Type B pancreatic cell (in vitro differentiated cells): ENCODE data around the gene RHOH. TPM values are rescaled to one million over a fixed set of nuclear protein-coding genes. Genes with fewer than 3 reads are reported as not detected.
"Not testable (repeated sequence)": the region's sequence is repeated elsewhere in the genome, so short reads cannot be mapped to it uniquely, and the experiment has no call there.

Experiments used
- DNase-seq: peaks from one replicate; pipeline ENCODE4 v3.0.0; 2021; ENCODE audit warnings: mixed read lengths; ENCODE audit not compliant: unreplicated experiment; ENCODE audit errors: extremely low spot score
- H3K27ac Mint-ChIP-seq: 2 replicates; pipeline ENCODE4 v1.8.0; 2021; ENCODE audit warnings: mild to moderate bottlenecking, mixed read lengths
- H3K27me3 Mint-ChIP-seq: 2 replicates; pipeline ENCODE4 v1.8.0; 2021; ENCODE audit warnings: mixed read lengths
- H3K36me3 Mint-ChIP-seq: 2 replicates; pipeline ENCODE4 v1.8.0; 2021; ENCODE audit warnings: mixed read lengths
- H3K4me1 Mint-ChIP-seq: one replicate; pipeline ENCODE4 v1.8.0; 2021; ENCODE audit warnings: mixed read lengths; ENCODE audit not compliant: unreplicated experiment
- H3K4me3 Mint-ChIP-seq: 2 replicates; pipeline ENCODE4 v1.8.0; 2021; ENCODE audit warnings: mild to moderate bottlenecking, mixed read lengths
- H3K9me3 Mint-ChIP-seq: 2 replicates; pipeline ENCODE4 v1.8.0; 2021; ENCODE audit warnings: mixed read lengths
- total RNA-seq: library from RNA; stranded (reverse); gene quantifications from 2 replicates; pipeline ENCODE4 v1.2.1, GENCODE V29; 2021; ENCODE audit warnings: low replicate concordance
- TF ChIP-seq, protein P1 (sequence below): fragments of 200-600 bp; sonication (generic); conservative IDR thresholded peaks from 2 replicates; pipeline ENCODE4 v1.5.0; 2021; ENCODE audit warnings: antibody characterized with exemption, mild to moderate bottlenecking

Gene RHOH
- total RNA-seq, 1 donor from 2014 or later, result 5.4 TPM

GRCh38 chr4:40281913-40282312 lies 85.1 kb downstream of the RHOH start:
- Mint-ChIP-seq H3K4me1 (peaks cover 19% of the 10 kb centered on the region), H3K36me3 (no peaks in the 10 kb centered on the region), H3K27ac (no peak overlapping the region), H3K9me3 (peaks cover 20% of the 10 kb centered on the region), H3K4me3 (no peak overlapping the region), H3K27me3 (no peaks in the 10 kb centered on the region)
- TF ChIP-seq, protein P1, sequence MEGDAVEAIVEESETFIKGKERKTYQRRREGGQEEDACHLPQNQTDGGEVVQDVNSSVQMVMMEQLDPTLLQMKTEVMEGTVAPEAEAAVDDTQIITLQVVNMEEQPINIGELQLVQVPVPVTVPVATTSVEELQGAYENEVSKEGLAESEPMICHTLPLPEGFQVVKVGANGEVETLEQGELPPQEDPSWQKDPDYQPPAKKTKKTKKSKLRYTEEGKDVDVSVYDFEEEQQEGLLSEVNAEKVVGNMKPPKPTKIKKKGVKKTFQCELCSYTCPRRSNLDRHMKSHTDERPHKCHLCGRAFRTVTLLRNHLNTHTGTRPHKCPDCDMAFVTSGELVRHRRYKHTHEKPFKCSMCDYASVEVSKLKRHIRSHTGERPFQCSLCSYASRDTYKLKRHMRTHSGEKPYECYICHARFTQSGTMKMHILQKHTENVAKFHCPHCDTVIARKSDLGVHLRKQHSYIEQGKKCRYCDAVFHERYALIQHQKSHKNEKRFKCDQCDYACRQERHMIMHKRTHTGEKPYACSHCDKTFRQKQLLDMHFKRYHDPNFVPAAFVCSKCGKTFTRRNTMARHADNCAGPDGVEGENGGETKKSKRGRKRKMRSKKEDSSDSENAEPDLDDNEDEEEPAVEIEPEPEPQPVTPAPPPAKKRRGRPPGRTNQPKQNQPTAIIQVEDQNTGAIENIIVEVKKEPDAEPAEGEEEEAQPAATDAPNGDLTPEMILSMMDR, result no peak
- DNase-seq, result no peak

DNA sequence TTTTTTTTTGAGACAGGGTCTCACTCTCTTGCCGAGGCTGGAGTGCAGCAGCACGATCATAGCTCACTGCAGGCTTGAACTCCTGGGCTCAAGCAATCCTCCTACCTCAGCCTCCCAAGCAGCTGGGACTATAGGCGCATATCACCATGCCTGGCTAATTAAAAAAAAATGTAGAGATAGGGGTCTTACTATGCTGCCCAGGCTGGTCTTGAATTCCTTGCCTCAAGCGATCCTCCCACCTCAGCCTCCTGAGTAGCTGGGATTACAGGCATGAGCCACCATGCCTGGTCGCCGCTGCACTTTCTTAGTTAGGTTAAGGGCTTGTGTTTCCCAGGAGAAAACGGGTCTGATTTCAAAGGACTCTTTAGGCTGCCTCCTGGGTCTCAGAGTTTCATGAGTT lies 86.0 kb downstream of the RHOH start:
- H3K9me3 Mint-ChIP-seq, result peaks cover 20% of the 10 kb centered on the region

GRCh38 chr4:40283413-40283812 lies 86.6 kb downstream of the RHOH start:
- H3K4me1 Mint-ChIP-seq, result peaks cover 19% of the 10 kb centered on the region
- peak overlapping the region; percentile 98 for H3K27ac Mint-ChIP-seq
- H3K27me3 Mint-ChIP-seq, result no peaks in the 10 kb centered on the region
- peak overlapping the region; percentile 47 for H3K4me3 Mint-ChIP-seq
- DNase-seq, result no peak
- H3K9me3 Mint-ChIP-seq, result peaks cover 20% of the 10 kb centered on the region
- TF ChIP-seq, protein P1, result no peak
- H3K36me3 Mint-ChIP-seq, result no peaks in the 10 kb centered on the region

More for the DNA sequence above, 86.0 kb downstream of the RHOH start:
- peaks cover 19% of the 10 kb centered on the region for H3K4me1 Mint-ChIP-seq
- not testable (repeated sequence) for H3K4me3 Mint-ChIP-seq, H3K27me3 Mint-ChIP-seq, DNase-seq, H3K36me3 Mint-ChIP-seq
- peak overlapping the region; percentile 98 for H3K27ac Mint-ChIP-seq

- H3K4me3 Mint-ChIP-seq, result peak overlapping the region; percentile 47
- no peaks in the 10 kb centered on the region for H3K36me3 Mint-ChIP-seq
- TF ChIP-seq, protein P1, result no peak
- peaks cover 20% of the 10 kb centered on the region for H3K9me3 Mint-ChIP-seq
- no peak for DNase-seq
- H3K4me1 Mint-ChIP-seq, result peaks cover 19% of the 10 kb centered on the region
- H3K27me3 Mint-ChIP-seq, result no peaks in the 10 kb centered on the region
- H3K27ac Mint-ChIP-seq, result peak overlapping the region; percentile 98
Measured at GRCh38 chr4:40283968-40284367, 87.1 kb downstream of the RHOH start.

DNA sequence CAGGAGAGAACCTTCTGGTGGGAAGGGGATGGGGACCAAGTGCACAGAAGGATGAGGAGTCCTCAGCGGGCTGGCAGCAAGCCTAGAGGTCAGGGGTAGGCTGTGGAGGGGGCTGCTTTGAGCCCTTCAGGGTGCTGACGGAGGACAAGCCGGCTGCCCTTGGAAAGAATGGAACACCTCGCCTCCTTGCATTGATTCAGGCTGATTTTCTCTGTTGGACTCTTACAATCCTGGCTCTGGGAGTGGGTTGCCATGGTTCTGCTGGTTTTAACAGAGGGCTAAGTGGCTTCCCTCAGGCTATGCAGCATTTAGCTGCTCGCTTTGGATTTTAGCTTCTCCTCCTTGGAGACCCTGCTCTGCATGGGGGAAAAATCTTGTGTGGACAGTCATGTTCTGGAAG lies 88.9 kb downstream of the RHOH start:
- H3K27ac Mint-ChIP-seq, result no peak overlapping the region
- peaks cover 32% of the 10 kb centered on the region for H3K4me1 Mint-ChIP-seq
- no peaks in the 10 kb centered on the region for H3K27me3 Mint-ChIP-seq
- peaks cover 20% of the 10 kb centered on the region for H3K9me3 Mint-ChIP-seq
- TF ChIP-seq, protein P1, result no peak
- H3K4me3 Mint-ChIP-seq, result peak overlapping the region; percentile 49
- H3K36me3 Mint-ChIP-seq, result no peaks in the 10 kb centered on the region
- no peak for DNase-seq

GRCh38 chr4:40288566-40288965 lies 91.7 kb downstream of the RHOH start:
- Mint-ChIP-seq H3K9me3 (peaks cover 6% of the 10 kb centered on the region), H3K4me3 (no peak overlapping the region), H3K36me3 (no peaks in the 10 kb centered on the region), H3K27ac (no peak overlapping the region), H3K27me3 (no peaks in the 10 kb centered on the region), H3K4me1 (peaks cover 23% of the 10 kb centered on the region)
- DNase-seq, result no peak
- TF ChIP-seq, protein P1, result no peak
